ENCODE measurements around the gene SHPK.

DNA sequence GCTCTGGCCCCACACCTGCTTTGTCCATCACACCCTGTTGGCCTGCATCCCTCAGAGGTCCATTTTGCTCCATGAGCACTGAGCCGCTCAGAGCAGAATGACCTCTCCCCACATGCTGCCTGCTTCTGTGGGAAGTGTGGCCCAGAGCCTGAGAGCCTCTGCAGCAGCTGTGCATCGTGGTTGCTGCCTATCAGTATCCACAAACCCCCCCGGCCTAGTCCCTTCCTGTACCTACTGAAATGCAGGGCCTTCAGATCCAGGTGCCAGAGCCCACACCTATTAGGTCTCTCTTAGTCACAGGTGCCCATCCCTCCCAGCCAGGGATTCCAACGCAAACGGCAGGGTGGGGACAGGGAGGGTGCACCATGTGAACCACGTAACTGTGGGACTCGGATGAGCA, 61.8 kb downstream of the SHPK start:
- TF ChIP-seq, protein P1, sequence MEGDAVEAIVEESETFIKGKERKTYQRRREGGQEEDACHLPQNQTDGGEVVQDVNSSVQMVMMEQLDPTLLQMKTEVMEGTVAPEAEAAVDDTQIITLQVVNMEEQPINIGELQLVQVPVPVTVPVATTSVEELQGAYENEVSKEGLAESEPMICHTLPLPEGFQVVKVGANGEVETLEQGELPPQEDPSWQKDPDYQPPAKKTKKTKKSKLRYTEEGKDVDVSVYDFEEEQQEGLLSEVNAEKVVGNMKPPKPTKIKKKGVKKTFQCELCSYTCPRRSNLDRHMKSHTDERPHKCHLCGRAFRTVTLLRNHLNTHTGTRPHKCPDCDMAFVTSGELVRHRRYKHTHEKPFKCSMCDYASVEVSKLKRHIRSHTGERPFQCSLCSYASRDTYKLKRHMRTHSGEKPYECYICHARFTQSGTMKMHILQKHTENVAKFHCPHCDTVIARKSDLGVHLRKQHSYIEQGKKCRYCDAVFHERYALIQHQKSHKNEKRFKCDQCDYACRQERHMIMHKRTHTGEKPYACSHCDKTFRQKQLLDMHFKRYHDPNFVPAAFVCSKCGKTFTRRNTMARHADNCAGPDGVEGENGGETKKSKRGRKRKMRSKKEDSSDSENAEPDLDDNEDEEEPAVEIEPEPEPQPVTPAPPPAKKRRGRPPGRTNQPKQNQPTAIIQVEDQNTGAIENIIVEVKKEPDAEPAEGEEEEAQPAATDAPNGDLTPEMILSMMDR (IDR thresholded peaks at IDR 0.05), result no peak
- TF ChIP-seq POLR2A (IDR thresholded peaks at IDR 0.05), result no peak
- no peak for TF ChIP-seq EP300 (IDR thresholded peaks at IDR 0.05)
